HL-60 (cell line): ENCODE data around the gene TBCE.

ENCODE experiments used
- CTCF ChIP-seq: IDR thresholded peaks from one replicate; pipeline ENCODE4 v1.5.1; 2011; ENCODE audit warnings: low read length, control low read depth, inconsistent platforms; ENCODE audit not compliant: insufficient read depth
- REST ChIP-seq: IDR thresholded peaks from 2 replicates; pipeline ENCODE4 v1.6.1; 2012; ENCODE audit warnings: low read depth; ENCODE audit not compliant: insufficient replicate concordance

- TF ChIP-seq CTCF (no peak), REST (no peak)
These were observed 119.1 kb downstream of the TBCE start for GRCh38 chr1:235486321-235486720.
